Activated gamma-delta T cell treated with Interleukin-2 at 50 U/mL for 16 hours (primary cell): ENCODE data around the gene DPP9.
"Not testable (repeated sequence)": the region's sequence is repeated elsewhere in the genome, so short reads cannot be mapped to it uniquely, and the experiment has no call there.

Source experiments
- DNase-seq: peaks from one replicate; pipeline ENCODE4 v3.0.0-alpha.2; 2020

The DPP9 gene

GRCh38 chr19:4723595-4724514 lies at the start of gene DPP9:
TSS of gene DPP9 (minus strand) at chr19:4723842. CDS start at chr19:4719906, 3,936 bp downstream.
- DNase-seq, result peak; percentile 96

GRCh38 chr19:4773047-4773640 lies 49.5 kb upstream of the DPP9 start:
- no peak for DNase-seq

GRCh38 chr19:4772566-4772965 lies 48.9 kb upstream of the DPP9 start:
- DNase-seq, result no peak

GRCh38 chr19:4768934-4769777 lies 45.5 kb upstream of the DPP9 start:
- peak; percentile 73 for DNase-seq

GRCh38 chr19:4764393-4764660 lies 40.7 kb upstream of the DPP9 start:
- no peak for DNase-seq

- no peak for DNase-seq
Measured at GRCh38 chr19:4763021-4763420, 39.4 kb upstream of the DPP9 start.

GRCh38 chr19:4760285-4760650 lies 36.6 kb upstream of the DPP9 start:
- DNase-seq, result no peak

GRCh38 chr19:4759388-4760284 lies 36.0 kb upstream of the DPP9 start:
- peak; percentile 47 for DNase-seq

GRCh38 chr19:4758659-4759058 lies 35.0 kb upstream of the DPP9 start:
- no peak for DNase-seq

- DNase-seq, result no peak
Measured at GRCh38 chr19:4758082-4758481, 34.4 kb upstream of the DPP9 start.

- no peak for DNase-seq
Measured at GRCh38 chr19:4755459-4755858, 31.8 kb upstream of the DPP9 start.

GRCh38 chr19:4754248-4754647 lies 30.6 kb upstream of the DPP9 start:
- no peak for DNase-seq

- DNase-seq, result no peak
Measured at GRCh38 chr19:4749870-4750590, 26.4 kb upstream of the DPP9 start.

GRCh38 chr19:4748589-4748988 lies 24.9 kb upstream of the DPP9 start:
- DNase-seq, result no peak

GRCh38 chr19:4748185-4748584 lies 24.5 kb upstream of the DPP9 start:
- DNase-seq, result no peak

- DNase-seq, result no peak
Measured at GRCh38 chr19:4745986-4746385, 22.3 kb upstream of the DPP9 start.

- not testable (repeated sequence) for DNase-seq
Measured at GRCh38 chr19:4745175-4745574, 21.5 kb upstream of the DPP9 start.

GRCh38 chr19:4744451-4745174 lies 21.0 kb upstream of the DPP9 start:
- DNase-seq, result no peak

- DNase-seq, result no peak
Measured at GRCh38 chr19:4742723-4743646, 19.3 kb upstream of the DPP9 start.

- no peak for DNase-seq
Measured at GRCh38 chr19:4740092-4740491, 16.4 kb upstream of the DPP9 start.
